ENCODE data around the gene PTPRM.

The PTPRM gene

GRCh38 chr18:7723558-7723957, 156.4 kb downstream of the PTPRM start:
- TF ChIP-seq ZFP30 (CRISPR knock-in tag; IDR thresholded peaks at IDR 0.05), result no peak
- TF ChIP-seq POU6F1 (CRISPR knock-in tag; IDR thresholded peaks at IDR 0.05; ENCODE audit: borderline replicate concordance, low read depth), result no peak
- TF ChIP-seq, protein P1, sequence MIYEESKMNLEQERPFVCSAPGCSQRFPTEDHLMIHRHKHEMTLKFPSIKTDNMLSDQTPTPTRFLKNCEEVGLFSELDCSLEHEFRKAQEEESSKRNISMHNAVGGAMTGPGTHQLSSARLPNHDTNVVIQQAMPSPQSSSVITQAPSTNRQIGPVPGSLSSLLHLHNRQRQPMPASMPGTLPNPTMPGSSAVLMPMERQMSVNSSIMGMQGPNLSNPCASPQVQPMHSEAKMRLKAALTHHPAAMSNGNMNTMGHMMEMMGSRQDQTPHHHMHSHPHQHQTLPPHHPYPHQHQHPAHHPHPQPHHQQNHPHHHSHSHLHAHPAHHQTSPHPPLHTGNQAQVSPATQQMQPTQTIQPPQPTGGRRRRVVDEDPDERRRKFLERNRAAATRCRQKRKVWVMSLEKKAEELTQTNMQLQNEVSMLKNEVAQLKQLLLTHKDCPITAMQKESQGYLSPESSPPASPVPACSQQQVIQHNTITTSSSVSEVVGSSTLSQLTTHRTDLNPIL (CRISPR knock-in tag; IDR thresholded peaks at IDR 0.05; ENCODE audit: low read depth), result no peak
- no peak for TF ChIP-seq ZNF565 (CRISPR knock-in tag; conservative IDR thresholded peaks at IDR 0.05; ENCODE audit: low read depth)
- no peak for TF ChIP-seq ZNF8 (CRISPR knock-in tag; IDR thresholded peaks at IDR 0.05)
- no peak for TF ChIP-seq ISL1 (CRISPR knock-in tag; IDR thresholded peaks at IDR 0.05)
- TF ChIP-seq TCF4 (CRISPR knock-in tag; IDR thresholded peaks at IDR 0.05; ENCODE audit: borderline replicate concordance), result no peak
- TF ChIP-seq ZC3H10 (CRISPR knock-in tag; IDR thresholded peaks at IDR 0.05), result no peak
- no peak for TF ChIP-seq PPARA (CRISPR knock-in tag; IDR thresholded peaks at IDR 0.05; ENCODE audit: borderline replicate concordance)
- TF ChIP-seq ZFP3 (CRISPR knock-in tag; IDR thresholded peaks at IDR 0.05), result no peak
- TF ChIP-seq OSR1 (CRISPR knock-in tag; IDR thresholded peaks at IDR 0.05), result no peak
- no peak for TF ChIP-seq ESRRG (CRISPR knock-in tag; IDR thresholded peaks at IDR 0.05)
- no peak for TF ChIP-seq BACH2 (CRISPR knock-in tag; IDR thresholded peaks at IDR 0.05; ENCODE audit: borderline replicate concordance)
- no peak for TF ChIP-seq ARNTL (CRISPR knock-in tag; IDR thresholded peaks at IDR 0.05; ENCODE audit: borderline replicate concordance, low read depth)
- no peak for TF ChIP-seq SNAI2 (CRISPR knock-in tag; IDR thresholded peaks at IDR 0.05)
- TF ChIP-seq ZNF70 (CRISPR knock-in tag; IDR thresholded peaks at IDR 0.05), result no peak
- TF ChIP-seq GLIS3 (CRISPR knock-in tag; IDR thresholded peaks at IDR 0.05), result no peak
- TF ChIP-seq TSHZ2 (CRISPR knock-in tag; IDR thresholded peaks at IDR 0.05), result no peak
- TF ChIP-seq, protein P2, sequence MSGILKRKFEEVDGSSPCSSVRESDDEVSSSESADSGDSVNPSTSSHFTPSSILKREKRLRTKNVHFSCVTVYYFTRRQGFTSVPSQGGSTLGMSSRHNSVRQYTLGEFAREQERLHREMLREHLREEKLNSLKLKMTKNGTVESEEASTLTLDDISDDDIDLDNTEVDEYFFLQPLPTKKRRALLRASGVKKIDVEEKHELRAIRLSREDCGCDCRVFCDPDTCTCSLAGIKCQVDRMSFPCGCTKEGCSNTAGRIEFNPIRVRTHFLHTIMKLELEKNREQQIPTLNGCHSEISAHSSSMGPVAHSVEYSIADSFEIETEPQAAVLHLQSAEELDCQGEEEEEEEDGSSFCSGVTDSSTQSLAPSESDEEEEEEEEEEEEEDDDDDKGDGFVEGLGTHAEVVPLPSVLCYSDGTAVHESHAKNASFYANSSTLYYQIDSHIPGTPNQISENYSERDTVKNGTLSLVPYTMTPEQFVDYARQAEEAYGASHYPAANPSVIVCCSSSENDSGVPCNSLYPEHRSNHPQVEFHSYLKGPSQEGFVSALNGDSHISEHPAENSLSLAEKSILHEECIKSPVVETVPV (CRISPR knock-in tag; IDR thresholded peaks at IDR 0.05), result no peak
- ATAC-seq, result no peak

DNA sequence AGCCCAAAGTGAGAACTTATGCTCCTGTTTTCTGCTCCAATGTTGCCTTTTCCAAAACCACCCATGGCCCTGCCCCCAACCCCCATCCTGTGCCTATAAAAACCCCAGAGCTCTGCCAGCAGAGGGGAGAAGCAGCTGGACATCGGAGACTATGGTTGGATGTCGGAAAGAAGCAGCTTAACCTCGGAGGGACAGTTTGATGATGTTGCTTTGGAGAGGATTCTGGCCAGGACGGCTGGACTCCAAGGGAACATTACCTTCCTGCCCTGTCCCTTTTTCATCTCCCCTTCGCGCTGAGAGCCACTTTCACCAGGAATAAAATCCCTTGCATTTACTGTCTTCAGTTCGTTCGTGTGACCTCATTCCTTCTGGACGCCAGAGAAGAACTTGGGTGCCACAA, 158.4 kb downstream of the PTPRM start:
- ATAC-seq, result no peak
- TF ChIP-seq, protein P3, sequence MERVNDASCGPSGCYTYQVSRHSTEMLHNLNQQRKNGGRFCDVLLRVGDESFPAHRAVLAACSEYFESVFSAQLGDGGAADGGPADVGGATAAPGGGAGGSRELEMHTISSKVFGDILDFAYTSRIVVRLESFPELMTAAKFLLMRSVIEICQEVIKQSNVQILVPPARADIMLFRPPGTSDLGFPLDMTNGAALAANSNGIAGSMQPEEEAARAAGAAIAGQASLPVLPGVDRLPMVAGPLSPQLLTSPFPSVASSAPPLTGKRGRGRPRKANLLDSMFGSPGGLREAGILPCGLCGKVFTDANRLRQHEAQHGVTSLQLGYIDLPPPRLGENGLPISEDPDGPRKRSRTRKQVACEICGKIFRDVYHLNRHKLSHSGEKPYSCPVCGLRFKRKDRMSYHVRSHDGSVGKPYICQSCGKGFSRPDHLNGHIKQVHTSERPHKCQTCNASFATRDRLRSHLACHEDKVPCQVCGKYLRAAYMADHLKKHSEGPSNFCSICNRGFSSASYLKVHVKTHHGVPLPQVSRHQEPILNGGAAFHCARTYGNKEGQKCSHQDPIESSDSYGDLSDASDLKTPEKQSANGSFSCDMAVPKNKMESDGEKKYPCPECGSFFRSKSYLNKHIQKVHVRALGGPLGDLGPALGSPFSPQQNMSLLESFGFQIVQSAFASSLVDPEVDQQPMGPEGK (CRISPR knock-in tag; IDR thresholded peaks at IDR 0.05; ENCODE audit: borderline replicate concordance), result no peak
- TF ChIP-seq ZNF8 (CRISPR knock-in tag; IDR thresholded peaks at IDR 0.05) (no peak), ESRRG (CRISPR knock-in tag; IDR thresholded peaks at IDR 0.05) (no peak), TOX (CRISPR knock-in tag; IDR thresholded peaks at IDR 0.05; ENCODE audit: borderline replicate concordance) (no peak), RARB (CRISPR knock-in tag; IDR thresholded peaks at IDR 0.05) (no peak), ARNTL (CRISPR knock-in tag; IDR thresholded peaks at IDR 0.05; ENCODE audit: borderline replicate concordance, low read depth) (no peak), PPARA (CRISPR knock-in tag; IDR thresholded peaks at IDR 0.05; ENCODE audit: borderline replicate concordance) (no peak), SNAI2 (CRISPR knock-in tag; IDR thresholded peaks at IDR 0.05) (no peak), GLIS3 (CRISPR knock-in tag; IDR thresholded peaks at IDR 0.05) (no peak), ZNF70 (CRISPR knock-in tag; IDR thresholded peaks at IDR 0.05) (no peak), TSHZ2 (CRISPR knock-in tag; IDR thresholded peaks at IDR 0.05) (no peak), TCF4 (CRISPR knock-in tag; IDR thresholded peaks at IDR 0.05; ENCODE audit: borderline replicate concordance) (no peak), ISL1 (CRISPR knock-in tag; IDR thresholded peaks at IDR 0.05) (no peak), ZFP30 (CRISPR knock-in tag; IDR thresholded peaks at IDR 0.05) (no peak)
- TF ChIP-seq, protein P2 (CRISPR knock-in tag; IDR thresholded peaks at IDR 0.05), result no peak
- TF ChIP-seq, protein P1 (CRISPR knock-in tag; IDR thresholded peaks at IDR 0.05; ENCODE audit: low read depth), result no peak

Data from SK-N-SH treated with all-trans-retinoic acid at 6 μM for 48 hours (cell line).